Caco-2 (cell line): ENCODE data around the gene ZNF688. TPM values are rescaled to one million over a fixed set of nuclear protein-coding genes. Genes with fewer than 3 reads are reported as not detected.

Experiments
- BruUV-seq: library from RNA; stranded (reverse); fragments of 400-500 nt; replicated peaks from 2 replicates; lab custom pipeline; 2021; lab: Mats Ljungman, UMichigan
- CTCF ChIA-PET: fragments of 300-600 bp; sonication (Branson Sonifier 250); formaldehyde crosslinking; loops from one replicate; lab custom pipeline; 2022; ENCODE audit warnings: antibody characterized with exemption; lab: Charles Lee
- POLR2A ChIA-PET: fragments of 300-600 bp; sonication (Branson Sonifier 250); formaldehyde crosslinking; loops from one replicate; lab custom pipeline; 2022; ENCODE audit warnings: antibody characterized with exemption; lab: Charles Lee
- DNase-seq, 2 experiments: peaks; one replicate each; pipeline versions ENCODE4 v3.0.0 to v3.0.0-alpha.2; 2020 to 2022
- H3K27me3 ChIP-seq: replicated peaks from 2 replicates; pipeline ENCODE4 v1.6.0; 2011; ENCODE audit warnings: low read length; ENCODE audit not compliant: control insufficient read depth, insufficient read depth
- H3K36me3 ChIP-seq: 2 replicates; pipeline ENCODE4 v1.5.1; 2011; ENCODE audit warnings: low read length; ENCODE audit not compliant: control insufficient read depth, insufficient read depth
- H3K4me1 ChIP-seq: fragments of 250-450 bp; sonication (Bioruptor Pico); 2 replicates; pipeline ENCODE4 v1.5.1; 2020; ENCODE audit warnings: mild to moderate bottlenecking
- H3K4me3 ChIP-seq: 2 replicates; pipeline ENCODE4 v1.5.1; 2011; ENCODE audit warnings: low read depth, mild to moderate bottlenecking, control low read depth, low read length
- H3K9me3 ChIP-seq: fragments of 250-450 bp; sonication (Bioruptor Pico); 2 replicates; pipeline ENCODE4 v1.5.1; 2020; ENCODE audit warnings: mild to moderate bottlenecking, moderate library complexity
- H3K27ac Mint-ChIP-seq: one replicate; pipeline ENCODE4 v1.8.0; 2022; ENCODE audit warnings: mixed read lengths; ENCODE audit not compliant: unreplicated experiment
- H3K27me3 Mint-ChIP-seq: one replicate; pipeline ENCODE4 v1.8.0; 2022; ENCODE audit warnings: mixed read lengths; ENCODE audit not compliant: insufficient read depth, unreplicated experiment
- H3K36me3 Mint-ChIP-seq: one replicate; pipeline ENCODE4 v1.8.0; 2022; ENCODE audit warnings: mild to moderate bottlenecking, mixed read lengths; ENCODE audit not compliant: insufficient read depth, unreplicated experiment
- H3K4me1 Mint-ChIP-seq: one replicate; pipeline ENCODE4 v1.8.0; 2022; ENCODE audit warnings: low read depth, mixed read lengths; ENCODE audit not compliant: unreplicated experiment
- H3K4me3 Mint-ChIP-seq: one replicate; pipeline ENCODE4 v1.8.0; 2022; ENCODE audit warnings: mild to moderate bottlenecking, moderate library complexity, mixed read lengths; ENCODE audit not compliant: unreplicated experiment
- H3K9me3 Mint-ChIP-seq: one replicate; pipeline ENCODE4 v1.8.0; 2022; ENCODE audit warnings: mixed read lengths; ENCODE audit not compliant: unreplicated experiment
- intact Hi-C: fragments of 100-400 bp; cut with micrococcal nuclease; formaldehyde crosslinking; loops from one replicate; pipeline ENCODE4 v1.10.0; 2022; ENCODE audit not compliant: unreplicated experiment
- total RNA-seq: library from RNA; stranded (reverse); gene quantifications from 2 replicates; pipeline ENCODE4 v1.2.3, GENCODE V29; 2022
- TF ChIP-seq, protein P1 (sequence below), 2 experiments: fragments of 200-600 bp in 1 of 2; IDR thresholded peaks; 1 replicate in 1 of 2; 2 replicates in 1 of 2; pipeline versions ENCODE4 v1.5.1 to v1.8.0; 2011 to 2022; ENCODE audit warnings: antibody characterized with exemption in 1 of 2, control low read depth in 1 of 2, inconsistent platforms in 1 of 2, low read depth in 1 of 2, low read length in 1 of 2, mild to moderate bottlenecking in 1 of 2, moderate library complexity in 1 of 2; ENCODE audit not compliant: insufficient read depth in 1 of 2, severe bottlenecking in 1 of 2, unreplicated experiment in 1 of 2

The ZNF688 gene
- total RNA-seq, 1 experiment from 2014 or later: 6.2 TPM

DNA sequence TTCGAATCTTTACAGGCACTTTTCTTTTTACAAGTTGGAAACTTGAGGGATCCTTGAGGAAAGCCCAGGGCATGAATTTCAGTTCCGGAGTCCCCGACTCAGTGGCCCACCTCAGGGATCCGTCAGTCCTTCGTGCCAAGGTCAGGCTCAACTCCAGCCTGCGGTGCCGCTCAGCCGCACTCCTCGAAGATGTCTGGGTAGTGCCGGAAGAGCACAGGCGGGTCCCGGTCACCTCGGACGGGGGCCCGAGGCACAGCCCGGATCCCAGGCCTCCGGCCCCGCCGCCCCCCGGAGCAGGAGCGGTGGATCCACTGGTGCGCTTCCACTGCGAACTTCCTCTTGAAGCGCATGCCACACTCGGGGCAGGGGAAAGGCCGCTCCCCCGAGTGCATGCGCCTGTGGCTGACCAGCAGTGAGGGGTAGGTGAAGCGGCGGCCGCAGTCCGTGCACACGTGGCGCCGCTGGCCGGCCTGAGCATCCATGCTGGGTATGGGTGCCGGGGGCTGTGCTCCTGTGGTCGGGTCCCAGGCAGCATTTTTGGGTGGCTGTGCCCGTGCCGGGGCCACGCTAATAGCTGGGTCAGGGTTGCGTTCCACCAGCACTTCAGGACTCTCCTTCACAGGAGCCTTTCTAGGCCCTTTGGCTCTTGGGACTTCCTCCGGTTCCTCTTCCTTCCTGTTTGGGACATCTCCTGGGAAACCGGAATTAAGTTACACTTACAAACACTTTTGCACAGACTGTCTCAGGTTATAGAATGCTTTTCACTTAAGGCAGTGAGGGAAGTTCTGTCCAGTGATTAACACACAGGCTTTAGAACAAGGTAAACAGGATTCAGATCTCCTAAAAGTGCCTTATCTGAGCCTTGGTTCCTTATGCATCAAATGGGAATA is 1.5 kb downstream of the ZNF688 start:
- Histone ChIP-seq H3K27me3 (no peaks in the 10 kb centered on the region), H3K9me3 (no peaks in the 10 kb centered on the region), H3K36me3 (no peaks in the 10 kb centered on the region), H3K4me3 (no peak overlapping the region), H3K4me1 (no peaks in the 10 kb centered on the region)
- TF ChIP-seq, protein P1, sequence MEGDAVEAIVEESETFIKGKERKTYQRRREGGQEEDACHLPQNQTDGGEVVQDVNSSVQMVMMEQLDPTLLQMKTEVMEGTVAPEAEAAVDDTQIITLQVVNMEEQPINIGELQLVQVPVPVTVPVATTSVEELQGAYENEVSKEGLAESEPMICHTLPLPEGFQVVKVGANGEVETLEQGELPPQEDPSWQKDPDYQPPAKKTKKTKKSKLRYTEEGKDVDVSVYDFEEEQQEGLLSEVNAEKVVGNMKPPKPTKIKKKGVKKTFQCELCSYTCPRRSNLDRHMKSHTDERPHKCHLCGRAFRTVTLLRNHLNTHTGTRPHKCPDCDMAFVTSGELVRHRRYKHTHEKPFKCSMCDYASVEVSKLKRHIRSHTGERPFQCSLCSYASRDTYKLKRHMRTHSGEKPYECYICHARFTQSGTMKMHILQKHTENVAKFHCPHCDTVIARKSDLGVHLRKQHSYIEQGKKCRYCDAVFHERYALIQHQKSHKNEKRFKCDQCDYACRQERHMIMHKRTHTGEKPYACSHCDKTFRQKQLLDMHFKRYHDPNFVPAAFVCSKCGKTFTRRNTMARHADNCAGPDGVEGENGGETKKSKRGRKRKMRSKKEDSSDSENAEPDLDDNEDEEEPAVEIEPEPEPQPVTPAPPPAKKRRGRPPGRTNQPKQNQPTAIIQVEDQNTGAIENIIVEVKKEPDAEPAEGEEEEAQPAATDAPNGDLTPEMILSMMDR (IDR thresholded peaks at IDR 0.05; ENCODE audit: insufficient read depth in 1 of 2, low read depth in 1 of 2, low read length in 1 of 2, severe bottlenecking in 1 of 2, unreplicated experiment in 1 of 2): no peak
- peaks cover 29% of the 10 kb centered on the region for H3K36me3 Mint-ChIP-seq
- intact Hi-C loops: loop anchor here (2.0 kb wide), 1 partner anchor 65 kb away; no protein-coding TSS in a partner anchor
- H3K4me1 Mint-ChIP-seq: peaks cover 7% of the 10 kb centered on the region
- CTCF ChIA-PET: interaction anchor here (2.4 kb wide), 1 partner anchor 35 kb away, joined by 14 read pairs; the partner anchor contains the start of gene ZNF747
- DNase-seq: no peak
- H3K4me3 Mint-ChIP-seq: peak overlapping the region; percentile 82
- BruUV-seq: no TSS peak
- H3K9me3 Mint-ChIP-seq: no peaks in the 10 kb centered on the region
- POLR2A ChIA-PET: interaction anchor here (0.7 kb wide), 1 partner anchor 35 kb away, joined by 3 read pairs; the partner anchor contains the start of gene ZNF747
- H3K27me3 Mint-ChIP-seq: no peaks in the 10 kb centered on the region
- H3K27ac Mint-ChIP-seq: no peak overlapping the region

- Histone ChIP-seq H3K9me3 (no peaks in the 10 kb centered on the region), H3K4me1 (no peaks in the 10 kb centered on the region), H3K4me3 (no peak overlapping the region), H3K27me3 (no peaks in the 10 kb centered on the region), H3K36me3 (no peaks in the 10 kb centered on the region)
- ChIA-PET POLR2A (no interaction called here), CTCF (no interaction called here)
- Mint-ChIP-seq H3K9me3 (no peaks in the 10 kb centered on the region), H3K36me3 (peaks cover 29% of the 10 kb centered on the region), H3K27me3 (no peaks in the 10 kb centered on the region), H3K4me3 (no peak overlapping the region), H3K4me1 (peaks cover 7% of the 10 kb centered on the region), H3K27ac (no peak overlapping the region)
- no TSS peak for BruUV-seq
- TF ChIP-seq, protein P1 (IDR thresholded peaks at IDR 0.05; ENCODE audit: insufficient read depth in 1 of 2, low read depth in 1 of 2, low read length in 1 of 2, severe bottlenecking in 1 of 2, unreplicated experiment in 1 of 2): no peak
- intact Hi-C loops: no loop called here
- DNase-seq: no peak
These were observed 2.2 kb downstream of the ZNF688 start for GRCh38 chr16:30569281-30569680.

DNA sequence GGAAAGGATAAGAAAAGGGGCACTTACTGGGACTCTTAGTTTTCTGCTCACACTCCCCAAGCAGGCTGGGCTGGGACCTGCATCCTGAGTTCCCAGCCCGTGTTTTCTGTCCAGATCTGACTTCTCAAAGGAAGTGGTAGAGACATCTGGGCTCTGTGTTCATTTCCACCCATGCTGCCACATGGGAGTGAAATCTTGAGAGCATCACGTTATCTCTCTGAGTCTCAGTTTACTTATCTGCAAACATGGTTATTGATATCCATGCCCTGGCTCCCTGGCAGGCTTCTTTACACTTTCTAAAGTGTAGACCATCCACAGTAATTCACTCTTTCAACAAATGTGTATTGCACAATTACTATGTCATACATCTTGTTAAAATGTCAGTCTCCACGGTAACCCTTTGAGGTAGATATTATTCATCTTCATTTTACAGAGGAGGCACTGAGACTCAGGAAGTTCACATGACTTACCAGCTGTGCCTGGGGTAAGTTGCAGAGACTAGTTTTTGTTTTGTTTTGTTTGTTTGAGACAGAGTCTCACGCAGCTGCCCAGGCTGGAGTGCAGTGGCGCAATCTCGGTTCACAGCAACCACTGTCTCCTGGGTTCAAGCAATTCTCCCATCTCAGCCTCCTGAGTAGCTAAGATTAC is 3.4 kb downstream of the ZNF688 start:
- no peaks in the 10 kb centered on the region for H3K9me3 Mint-ChIP-seq
- H3K36me3 ChIP-seq: no peaks in the 10 kb centered on the region
- DNase-seq: peak in 1 of 2 experiments; percentile 40
- no peak overlapping the region for H3K4me3 Mint-ChIP-seq
- H3K36me3 Mint-ChIP-seq: peaks cover 26% of the 10 kb centered on the region
- intact Hi-C loops: loop anchor here (1.0 kb wide), 1 partner anchor 41 kb away; no protein-coding TSS in a partner anchor
- no peaks in the 10 kb centered on the region for H3K9me3 ChIP-seq
- no peaks in the 10 kb centered on the region for H3K4me1 ChIP-seq
- no peak overlapping the region for H3K4me3 ChIP-seq
- TF ChIP-seq, protein P1 (IDR thresholded peaks at IDR 0.05; ENCODE audit: insufficient read depth in 1 of 2, low read depth in 1 of 2, low read length in 1 of 2, severe bottlenecking in 1 of 2, unreplicated experiment in 1 of 2): no peak
- H3K4me1 Mint-ChIP-seq: peaks cover 3% of the 10 kb centered on the region
- CTCF ChIA-PET: interaction anchor here (0.6 to 1.8 kb wide), 2 partner anchors 10 to 35 kb away, joined by 3 to 4 read pairs; partner anchors contain the start of gene ZNF764
- POLR2A ChIA-PET: interaction anchor here (0.6 to 0.7 kb wide), 2 partner anchors 11 to 18 kb away, joined by 3 to 5 read pairs; no protein-coding TSS in a partner anchor
- H3K27me3 Mint-ChIP-seq: no peaks in the 10 kb centered on the region
- no TSS peak for BruUV-seq
- H3K27me3 ChIP-seq: no peaks in the 10 kb centered on the region
- H3K27ac Mint-ChIP-seq: no peak overlapping the region
